Nephron (organoid): ENCODE data around the gene HOXD10.

Experiments
- H3K27ac Mint-ChIP-seq, 3 experiments: 2 replicates each; pipeline ENCODE4 v1.8.0; 2020; ENCODE audit warnings: mixed read lengths in 3 of 3, mild to moderate bottlenecking in 2 of 3, moderate library complexity in 1 of 3
- H3K27me3 Mint-ChIP-seq: 2 replicates; pipeline ENCODE4 v1.8.0; 2021; ENCODE audit warnings: low read depth, mild to moderate bottlenecking, moderate library complexity, mixed read lengths
- H3K36me3 Mint-ChIP-seq: 2 replicates; pipeline ENCODE4 v1.8.0; 2020; ENCODE audit warnings: low read depth, mixed read lengths
- H3K4me1 Mint-ChIP-seq: 2 replicates; pipeline ENCODE4 v1.8.0; 2020; ENCODE audit warnings: mixed read lengths
- H3K4me3 Mint-ChIP-seq, 3 experiments: 2 replicates each; pipeline ENCODE4 v1.8.0; 2020; ENCODE audit warnings: mild to moderate bottlenecking in 3 of 3, mixed read lengths in 3 of 3, moderate library complexity in 2 of 3
- H3K9me3 Mint-ChIP-seq: 2 replicates; pipeline ENCODE4 v1.8.0; 2020; ENCODE audit warnings: mixed read lengths
- TF ChIP-seq, protein P1 (sequence below), 3 experiments: fragments of 200-600 bp; sonication (generic); IDR thresholded peaks; one replicate each; pipeline ENCODE4 v1.5.0; 2021; ENCODE audit warnings: antibody characterized with exemption in 3 of 3; ENCODE audit not compliant: unreplicated experiment in 3 of 3

Gene HOXD10

DNA sequence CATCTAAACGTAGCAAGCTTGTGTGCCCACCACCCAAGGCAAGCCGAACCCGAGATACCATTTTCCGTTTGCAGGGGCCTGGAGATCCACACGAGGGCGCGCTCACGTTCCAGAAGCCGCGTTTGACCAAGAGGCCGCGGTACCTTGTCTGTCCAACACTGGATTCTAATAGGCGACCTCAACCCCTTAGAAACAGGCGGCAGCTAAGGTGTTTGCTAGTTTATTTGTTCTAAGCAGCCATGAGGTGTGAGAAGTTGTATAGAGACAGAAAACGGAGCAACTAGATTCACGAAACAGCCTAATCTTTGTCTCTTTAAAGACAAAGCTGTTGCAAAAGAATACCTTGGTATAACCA is 5.3 kb upstream of the HOXD10 start:
- H3K36me3 Mint-ChIP-seq = peaks cover 49% of the 10 kb centered on the region
- TF ChIP-seq, protein P1, sequence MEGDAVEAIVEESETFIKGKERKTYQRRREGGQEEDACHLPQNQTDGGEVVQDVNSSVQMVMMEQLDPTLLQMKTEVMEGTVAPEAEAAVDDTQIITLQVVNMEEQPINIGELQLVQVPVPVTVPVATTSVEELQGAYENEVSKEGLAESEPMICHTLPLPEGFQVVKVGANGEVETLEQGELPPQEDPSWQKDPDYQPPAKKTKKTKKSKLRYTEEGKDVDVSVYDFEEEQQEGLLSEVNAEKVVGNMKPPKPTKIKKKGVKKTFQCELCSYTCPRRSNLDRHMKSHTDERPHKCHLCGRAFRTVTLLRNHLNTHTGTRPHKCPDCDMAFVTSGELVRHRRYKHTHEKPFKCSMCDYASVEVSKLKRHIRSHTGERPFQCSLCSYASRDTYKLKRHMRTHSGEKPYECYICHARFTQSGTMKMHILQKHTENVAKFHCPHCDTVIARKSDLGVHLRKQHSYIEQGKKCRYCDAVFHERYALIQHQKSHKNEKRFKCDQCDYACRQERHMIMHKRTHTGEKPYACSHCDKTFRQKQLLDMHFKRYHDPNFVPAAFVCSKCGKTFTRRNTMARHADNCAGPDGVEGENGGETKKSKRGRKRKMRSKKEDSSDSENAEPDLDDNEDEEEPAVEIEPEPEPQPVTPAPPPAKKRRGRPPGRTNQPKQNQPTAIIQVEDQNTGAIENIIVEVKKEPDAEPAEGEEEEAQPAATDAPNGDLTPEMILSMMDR (IDR thresholded peaks at IDR 0.05; ENCODE audit: unreplicated experiment in 3 of 3) = peak; percentile 76 to 81 (median 80)
- peak overlapping the region; percentile 58 to 78 (median 70) for H3K4me3 Mint-ChIP-seq
- peaks cover 96% of the 10 kb centered on the region for H3K27me3 Mint-ChIP-seq
- H3K9me3 Mint-ChIP-seq = no peaks in the 10 kb centered on the region
- H3K4me1 Mint-ChIP-seq = peaks cover 21% of the 10 kb centered on the region
- H3K27ac Mint-ChIP-seq = peak overlapping the region in 2 of 3 experiments; percentile 60 to 99

DNA sequence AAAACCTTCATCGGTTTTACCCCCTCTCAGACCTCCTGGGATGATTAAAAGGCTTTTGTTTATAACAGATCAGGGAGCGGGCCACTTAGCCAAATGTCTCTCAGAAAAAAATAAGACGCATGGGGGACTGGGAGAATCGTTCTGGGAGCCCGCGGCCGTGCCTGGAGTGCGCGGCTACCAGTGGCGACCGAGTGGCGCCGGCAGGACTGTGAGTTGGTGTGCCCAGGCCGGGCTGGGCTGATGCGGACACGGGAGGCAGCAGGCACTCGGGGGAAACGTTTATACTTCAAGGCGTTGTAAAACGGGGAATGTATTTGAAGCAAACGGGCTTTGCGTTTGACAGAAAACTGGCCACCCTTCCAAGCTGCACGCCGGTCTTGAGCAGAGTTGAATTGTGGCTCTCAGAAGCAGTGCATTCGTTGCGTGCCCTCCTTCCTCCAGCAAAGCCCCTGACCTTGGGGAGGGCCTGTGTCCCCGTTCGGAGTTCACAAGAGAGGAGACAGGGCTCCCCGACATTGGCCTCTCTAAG is 4.7 kb upstream of the HOXD10 start:
- H3K27ac Mint-ChIP-seq = peak overlapping the region in 2 of 3 experiments; percentile 60 to 99
- TF ChIP-seq, protein P1 (IDR thresholded peaks at IDR 0.05; ENCODE audit: unreplicated experiment in 3 of 3) = no peak
- H3K36me3 Mint-ChIP-seq = peaks cover 55% of the 10 kb centered on the region
- no peaks in the 10 kb centered on the region for H3K9me3 Mint-ChIP-seq
- H3K4me3 Mint-ChIP-seq = peak overlapping the region; percentile 58 to 78 (median 70)
- peaks cover 96% of the 10 kb centered on the region for H3K27me3 Mint-ChIP-seq
- peaks cover 24% of the 10 kb centered on the region for H3K4me1 Mint-ChIP-seq

DNA sequence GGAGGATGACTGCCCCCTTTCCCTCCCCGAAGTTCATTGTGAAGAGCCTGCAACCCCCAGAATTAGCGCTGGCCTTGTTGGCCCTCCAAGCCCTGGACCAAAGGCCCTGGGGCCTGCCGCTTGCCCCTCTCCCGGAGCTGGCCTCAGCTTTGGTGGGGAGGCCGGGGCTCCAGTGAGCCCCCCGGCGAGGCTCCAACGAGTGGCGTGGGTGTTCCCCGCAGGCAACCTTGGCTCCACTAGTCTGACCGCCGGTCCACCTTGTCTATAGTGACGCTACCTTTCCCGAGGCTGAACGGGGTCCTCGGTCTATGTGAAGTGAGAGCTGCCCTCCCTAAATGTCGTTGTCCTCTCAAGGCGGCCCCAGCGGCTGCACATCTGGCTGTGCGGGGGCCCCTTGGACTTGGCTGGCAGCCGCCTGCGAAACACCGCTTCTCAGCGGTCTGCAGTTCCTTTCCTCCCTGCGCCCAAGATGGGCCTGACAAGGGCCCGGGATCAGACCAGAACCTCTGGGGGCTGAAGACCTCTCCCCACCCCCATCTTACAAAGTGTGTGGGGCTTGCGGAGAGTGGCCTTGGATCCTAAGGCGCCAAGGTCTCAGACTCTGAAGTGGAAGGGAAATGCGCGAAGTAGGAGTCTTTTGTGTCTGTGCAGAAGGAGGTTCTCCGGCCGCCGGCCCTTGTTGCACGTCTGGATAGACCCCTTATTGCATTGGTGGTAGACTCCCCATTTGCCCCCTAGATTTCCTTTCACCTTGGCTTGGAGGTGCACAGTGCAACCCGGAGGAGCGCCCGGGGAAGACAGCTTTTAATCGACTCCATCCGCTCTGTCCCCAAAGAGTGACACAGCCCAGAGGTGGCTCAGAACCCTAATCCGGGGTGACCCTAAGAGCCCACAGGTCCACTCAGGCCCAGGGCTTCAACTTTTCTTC is 3.9 kb upstream of the HOXD10 start:
- Mint-ChIP-seq H3K9me3 (no peaks in the 10 kb centered on the region), H3K27ac (peak overlapping the region in 2 of 3 experiments; percentile 85 to 99), H3K27me3 (peaks cover 97% of the 10 kb centered on the region), H3K4me3 (peak overlapping the region; percentile 58 to 78 (median 76)), H3K36me3 (peaks cover 59% of the 10 kb centered on the region), H3K4me1 (peaks cover 25% of the 10 kb centered on the region)
- TF ChIP-seq, protein P1 (IDR thresholded peaks at IDR 0.05; ENCODE audit: unreplicated experiment in 3 of 3) = no peak

DNA sequence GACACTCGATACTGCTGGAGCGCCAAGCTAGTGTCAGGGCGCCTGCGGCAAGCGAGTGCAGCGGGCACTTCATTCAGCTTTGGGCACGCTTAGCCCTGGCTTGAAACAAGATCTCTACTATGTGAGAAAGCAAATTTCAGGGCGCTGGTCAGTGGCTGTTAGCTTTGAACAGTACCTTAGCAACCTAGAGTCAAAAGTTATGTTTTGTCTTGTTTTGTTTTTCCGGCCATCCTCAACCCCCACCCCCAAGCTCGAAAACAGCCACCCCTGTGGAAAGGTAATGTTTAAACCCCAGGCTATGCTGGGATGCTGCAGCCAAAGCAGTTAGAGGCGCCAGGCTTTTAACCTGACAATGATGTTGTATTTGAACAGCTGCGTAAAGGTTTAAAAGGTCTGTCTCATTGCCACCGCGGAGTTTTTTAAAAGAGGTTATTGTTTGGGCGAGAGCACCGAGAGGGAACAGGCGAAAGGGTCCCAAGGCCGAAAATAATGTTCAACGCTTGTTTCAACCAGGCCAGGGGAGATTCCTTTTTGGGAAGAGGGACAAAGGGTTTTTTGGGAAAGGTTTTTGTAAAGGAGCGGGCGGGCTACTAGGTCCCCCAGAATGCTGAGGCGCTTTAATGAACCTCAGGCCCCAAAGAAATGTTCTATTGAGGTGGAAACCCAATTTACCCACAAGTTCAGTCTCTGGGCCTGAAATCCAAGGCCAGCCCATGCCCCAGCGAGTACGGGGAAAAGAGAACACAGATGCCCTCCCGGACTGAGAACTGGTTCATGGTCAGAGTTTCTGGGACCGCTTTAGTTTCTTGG is 2.3 kb upstream of the HOXD10 start:
- Mint-ChIP-seq H3K4me1 (peaks cover 22% of the 10 kb centered on the region), H3K27me3 (peaks cover 99% of the 10 kb centered on the region), H3K27ac (peak overlapping the region; percentile 30 to 99 (median 81)), H3K9me3 (no peaks in the 10 kb centered on the region), H3K4me3 (peak overlapping the region; percentile 48 to 78 (median 51)), H3K36me3 (peaks cover 65% of the 10 kb centered on the region)
- TF ChIP-seq, protein P1 (IDR thresholded peaks at IDR 0.05; ENCODE audit: unreplicated experiment in 3 of 3) = no peak

DNA sequence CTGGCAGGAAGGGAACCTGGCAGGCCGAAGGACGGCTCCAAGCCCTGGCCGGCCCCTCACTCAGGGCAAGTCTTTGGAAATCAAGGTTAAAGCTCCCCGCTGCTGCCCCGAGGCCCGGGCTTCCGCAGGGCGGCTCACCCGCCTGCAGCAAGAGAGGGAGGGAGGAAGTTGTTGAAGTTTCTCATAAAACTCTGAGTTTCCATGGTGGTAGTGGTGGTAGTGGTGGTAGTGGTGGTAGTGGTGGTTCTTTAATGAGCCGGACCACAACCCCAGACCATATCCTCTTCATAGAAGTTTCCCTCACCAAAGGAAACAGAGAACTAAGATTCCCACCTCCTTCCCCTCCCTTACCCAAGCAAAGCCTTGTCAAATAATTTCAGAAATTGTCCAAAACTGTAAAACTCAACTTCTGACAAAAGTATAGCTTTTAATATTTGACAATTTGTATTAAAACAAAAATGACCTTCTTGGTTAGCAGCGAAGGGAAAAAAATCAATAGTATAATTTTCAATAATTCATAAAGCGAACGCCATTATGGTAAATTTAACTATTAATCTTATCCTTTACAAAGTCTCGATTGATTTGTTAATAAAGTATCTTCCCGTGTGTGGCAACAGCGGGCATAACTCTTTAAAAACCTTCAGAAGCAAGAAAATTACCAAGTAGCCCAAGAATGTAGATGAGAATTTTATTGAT is 1.5 kb upstream of the HOXD10 start:
- no peaks in the 10 kb centered on the region for H3K9me3 Mint-ChIP-seq
- H3K36me3 Mint-ChIP-seq = peaks cover 62% of the 10 kb centered on the region
- peak overlapping the region; percentile 62 to 78 (median 74) for H3K4me3 Mint-ChIP-seq
- H3K27ac Mint-ChIP-seq = peak overlapping the region in 2 of 3 experiments; percentile 75 to 99
- TF ChIP-seq, protein P1 (IDR thresholded peaks at IDR 0.05; ENCODE audit: unreplicated experiment in 3 of 3) = no peak
- H3K27me3 Mint-ChIP-seq = peaks cover 98% of the 10 kb centered on the region
- H3K4me1 Mint-ChIP-seq = peaks cover 25% of the 10 kb centered on the region
